C4-2B (cell line): ENCODE results near the gene EVC2.

Experiments
- CTCF ChIP-seq: fragments of 450-650 bp; conservative IDR thresholded peaks from 2 replicates; pipeline ENCODE4 v1.5.1; 2017; ENCODE audit warnings: mild to moderate bottlenecking
- ZFX ChIP-seq: fragments of 450-650 bp; IDR thresholded peaks from 2 replicates; pipeline ENCODE4 v1.6.1; 2017

GRCh38 chr4:5658974-5659373 is 49.4 kb downstream of the EVC2 start:
- TF ChIP-seq CTCF, result no peak
- no peak for TF ChIP-seq ZFX
